ENCODE measurements around the gene PLPP7.
A peak's percentile ranks its signal among the peaks of the same experiment; 100 is the strongest.

Gene PLPP7

GRCh38 chr9:131272212-131272611 is 17.3 kb upstream of the PLPP7 start:
- Histone ChIP-seq H3K36me3 (ENCODE audit: control insufficient read depth, insufficient read depth, low read length) (no peaks in the 10 kb centered on the region), H3K4me3 (ENCODE audit: low read length) (no peak overlapping the region), H3K4me1 (ENCODE audit: control insufficient read depth, insufficient read depth, low read length) (no peaks in the 10 kb centered on the region), H3K9me3 (ENCODE audit: control insufficient read depth, low read length) (no peaks in the 10 kb centered on the region), H3K9ac (ENCODE audit: low read length) (no peak overlapping the region), H3K27me3 (ENCODE audit: control insufficient read depth, insufficient read depth, low read length) (peaks cover 15% of the 10 kb centered on the region)

- H3K4me1 ChIP-seq (ENCODE audit: control insufficient read depth, insufficient read depth, low read length): peaks cover 3% of the 10 kb centered on the region
- peaks cover 18% of the 10 kb centered on the region for H3K27me3 ChIP-seq (ENCODE audit: control insufficient read depth, insufficient read depth, low read length)
- H3K4me3 ChIP-seq (ENCODE audit: low read length): no peak overlapping the region
- no peaks in the 10 kb centered on the region for H3K36me3 ChIP-seq (ENCODE audit: control insufficient read depth, insufficient read depth, low read length)
- peak overlapping the region; percentile 53 for H3K9ac ChIP-seq (ENCODE audit: low read length)
- no peaks in the 10 kb centered on the region for H3K9me3 ChIP-seq (ENCODE audit: control insufficient read depth, low read length)
These were observed 16.2 kb upstream of the PLPP7 start for GRCh38 chr9:131273146-131273855.

DNA sequence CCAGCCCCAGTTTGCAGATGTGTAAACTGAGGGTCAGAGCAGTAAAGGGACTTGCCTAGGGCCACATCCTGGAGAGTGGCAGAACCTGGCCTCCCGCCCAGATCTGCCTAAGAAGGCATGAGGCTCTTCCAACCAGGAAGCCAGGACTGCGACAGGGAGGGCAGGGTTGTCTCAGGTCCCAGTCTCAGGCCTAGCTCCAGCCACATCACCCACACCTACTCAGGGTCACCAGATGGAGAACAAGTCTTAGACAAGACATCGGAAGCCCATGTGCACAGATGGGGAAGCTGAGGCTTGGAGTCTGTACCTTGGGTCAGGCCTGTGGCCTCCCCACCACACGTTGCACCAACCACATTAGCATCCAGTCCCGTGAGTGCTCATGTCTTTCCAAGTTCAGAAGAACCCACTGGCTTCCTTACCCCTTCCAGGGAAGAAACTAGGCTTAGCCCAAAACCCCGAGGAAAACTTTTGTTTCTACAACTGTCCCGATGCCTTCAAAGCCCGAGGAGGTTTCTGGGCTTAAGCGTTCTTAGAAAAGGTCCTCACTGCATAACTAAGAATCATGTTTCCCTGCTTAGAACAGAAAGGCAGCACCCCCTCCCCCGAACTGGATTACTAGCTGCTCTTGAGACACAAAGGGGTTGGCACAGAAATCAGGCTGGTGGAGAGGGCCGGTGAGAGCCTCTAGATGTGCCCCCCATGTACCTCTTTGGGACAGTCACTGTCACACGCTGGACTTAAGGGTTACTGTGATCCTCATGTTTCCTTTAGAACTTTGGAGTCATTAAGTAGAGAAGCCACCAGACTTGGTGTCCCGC is 15.5 kb upstream of the PLPP7 start:
- Histone ChIP-seq H3K9ac (ENCODE audit: low read length) (peak overlapping the region; percentile 53), H3K36me3 (ENCODE audit: control insufficient read depth, insufficient read depth, low read length) (no peaks in the 10 kb centered on the region), H3K27me3 (ENCODE audit: control insufficient read depth, insufficient read depth, low read length) (peaks cover 20% of the 10 kb centered on the region), H3K4me1 (ENCODE audit: control insufficient read depth, insufficient read depth, low read length) (peaks cover 10% of the 10 kb centered on the region), H3K4me3 (ENCODE audit: low read length) (no peak overlapping the region), H3K9me3 (ENCODE audit: control insufficient read depth, low read length) (no peaks in the 10 kb centered on the region)

DNA sequence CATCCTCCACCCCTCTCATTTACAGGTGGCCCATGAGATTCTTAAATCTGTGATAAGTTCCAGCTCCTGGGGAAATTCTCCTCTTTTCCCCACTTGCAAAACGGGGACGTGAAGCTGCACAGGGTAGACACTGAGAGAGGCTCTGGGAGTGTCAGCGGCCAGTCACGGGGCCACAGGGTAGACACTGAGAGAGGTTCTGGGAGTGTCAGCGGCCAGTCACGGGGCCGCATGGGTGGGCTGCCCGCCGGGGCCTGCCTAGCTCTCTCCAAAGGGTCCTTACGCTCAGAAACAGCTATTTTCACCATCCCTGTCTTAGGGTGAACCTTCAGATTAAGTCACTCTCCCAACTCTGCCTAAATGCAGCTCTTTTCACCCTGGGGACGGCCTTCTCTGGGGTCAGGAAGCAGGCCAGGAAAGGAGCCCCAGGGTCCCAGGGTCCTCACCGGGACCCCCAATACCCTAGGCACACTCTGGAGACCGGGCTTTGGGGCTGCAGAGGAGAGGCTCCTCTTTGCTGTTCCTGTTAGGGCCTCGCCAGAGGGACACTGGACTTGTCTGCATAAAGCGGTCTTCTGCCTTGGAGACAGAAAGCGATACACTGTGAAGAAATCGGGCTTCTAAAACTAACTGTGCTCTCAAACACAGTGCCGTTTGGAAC is 14.7 kb upstream of the PLPP7 start:
- Histone ChIP-seq H3K4me1 (ENCODE audit: control insufficient read depth, insufficient read depth, low read length) (peaks cover 10% of the 10 kb centered on the region), H3K27me3 (ENCODE audit: control insufficient read depth, insufficient read depth, low read length) (peaks cover 25% of the 10 kb centered on the region), H3K9ac (ENCODE audit: low read length) (peak overlapping the region; percentile 53), H3K36me3 (ENCODE audit: control insufficient read depth, insufficient read depth, low read length) (no peaks in the 10 kb centered on the region), H3K9me3 (ENCODE audit: control insufficient read depth, low read length) (no peaks in the 10 kb centered on the region), H3K4me3 (ENCODE audit: low read length) (no peak overlapping the region)

DNA sequence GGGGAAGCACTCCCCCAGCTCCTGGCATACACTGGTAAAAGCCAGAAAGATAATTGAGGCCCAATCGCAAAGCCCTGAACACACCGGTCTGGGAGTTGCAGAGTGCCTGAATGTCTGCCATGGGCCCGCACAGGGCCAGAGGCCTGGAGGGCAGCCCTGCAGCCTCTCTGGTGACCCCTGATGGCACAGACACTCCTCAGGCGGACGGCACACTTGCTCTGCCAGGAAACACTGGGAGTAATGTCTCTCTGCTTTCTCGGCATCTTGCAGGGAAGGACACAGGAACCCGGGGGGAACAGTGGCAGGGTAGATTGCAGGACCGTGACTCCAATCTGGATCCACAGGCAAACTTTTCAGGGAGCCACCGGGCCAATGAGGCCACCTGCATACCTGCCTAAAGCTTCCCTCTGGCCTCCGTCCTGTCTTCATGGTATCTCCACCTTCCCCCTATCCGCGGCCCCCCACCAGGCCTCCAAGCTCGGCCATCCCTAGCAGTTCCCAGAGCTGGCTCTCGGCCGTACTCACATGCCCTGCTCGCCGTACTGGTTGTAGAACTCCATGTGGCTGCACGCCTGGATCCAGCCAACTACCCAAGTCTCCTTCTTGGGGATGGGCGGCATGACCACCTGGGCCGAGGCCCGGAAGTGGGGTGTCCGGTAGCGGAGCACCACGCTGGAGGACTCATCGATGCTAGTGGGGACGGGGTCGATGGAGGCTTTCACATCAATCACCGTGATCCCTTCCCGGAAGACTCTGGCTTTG is 14.0 kb upstream of the PLPP7 start:
- Histone ChIP-seq H3K4me1 (ENCODE audit: control insufficient read depth, insufficient read depth, low read length) (peaks cover 10% of the 10 kb centered on the region), H3K4me3 (ENCODE audit: low read length) (no peak overlapping the region), H3K9ac (ENCODE audit: low read length) (peak overlapping the region; percentile 53), H3K36me3 (ENCODE audit: control insufficient read depth, insufficient read depth, low read length) (no peaks in the 10 kb centered on the region), H3K9me3 (ENCODE audit: control insufficient read depth, low read length) (no peaks in the 10 kb centered on the region), H3K27me3 (ENCODE audit: control insufficient read depth, insufficient read depth, low read length) (peaks cover 29% of the 10 kb centered on the region)

- Histone ChIP-seq H3K9me3 (ENCODE audit: control insufficient read depth, low read length) (no peaks in the 10 kb centered on the region), H3K9ac (ENCODE audit: low read length) (peak within 1 kb of the TSS; percentile 53), H3K4me3 (ENCODE audit: low read length) (no peak within 1 kb of the TSS), H3K27me3 (ENCODE audit: control insufficient read depth, insufficient read depth, low read length) (peaks cover 37% of the 10 kb centered on the region), H3K4me1 (ENCODE audit: control insufficient read depth, insufficient read depth, low read length) (peaks cover 10% of the 10 kb centered on the region), H3K36me3 (ENCODE audit: control insufficient read depth, insufficient read depth, low read length) (no peaks in the 10 kb centered on the region)
These were observed 13.2 kb upstream of the PLPP7 start, which contains the start of gene FAM78A for GRCh38 chr9:131276094-131276888. FAM78A (minus strand) TSS chr9:131276510; CDS start chr9:131276179, 331 bp downstream.

- no peak overlapping the region for H3K4me3 ChIP-seq (ENCODE audit: low read length)
- H3K27me3 ChIP-seq (ENCODE audit: control insufficient read depth, insufficient read depth, low read length): peaks cover 43% of the 10 kb centered on the region
- no peaks in the 10 kb centered on the region for H3K36me3 ChIP-seq (ENCODE audit: control insufficient read depth, insufficient read depth, low read length)
- no peaks in the 10 kb centered on the region for H3K9me3 ChIP-seq (ENCODE audit: control insufficient read depth, low read length)
- no peak overlapping the region for H3K9ac ChIP-seq (ENCODE audit: low read length)
- H3K4me1 ChIP-seq (ENCODE audit: control insufficient read depth, insufficient read depth, low read length): peaks cover 10% of the 10 kb centered on the region
These were observed 12.6 kb upstream of the PLPP7 start for GRCh38 chr9:131276891-131277286.

GRCh38 chr9:131277287-131277909 is 12.1 kb upstream of the PLPP7 start:
- Histone ChIP-seq H3K27me3 (ENCODE audit: control insufficient read depth, insufficient read depth, low read length) (peaks cover 48% of the 10 kb centered on the region), H3K4me3 (ENCODE audit: low read length) (no peak overlapping the region), H3K9ac (ENCODE audit: low read length) (no peak overlapping the region), H3K4me1 (ENCODE audit: control insufficient read depth, insufficient read depth, low read length) (peaks cover 10% of the 10 kb centered on the region), H3K9me3 (ENCODE audit: control insufficient read depth, low read length) (no peaks in the 10 kb centered on the region), H3K36me3 (ENCODE audit: control insufficient read depth, insufficient read depth, low read length) (no peaks in the 10 kb centered on the region)

- H3K9me3 ChIP-seq (ENCODE audit: control insufficient read depth, low read length): no peaks in the 10 kb centered on the region
- no peak overlapping the region for H3K4me3 ChIP-seq (ENCODE audit: low read length)
- peaks cover 55% of the 10 kb centered on the region for H3K27me3 ChIP-seq (ENCODE audit: control insufficient read depth, insufficient read depth, low read length)
- no peaks in the 10 kb centered on the region for H3K36me3 ChIP-seq (ENCODE audit: control insufficient read depth, insufficient read depth, low read length)
- H3K4me1 ChIP-seq (ENCODE audit: control insufficient read depth, insufficient read depth, low read length): peaks cover 10% of the 10 kb centered on the region
- H3K9ac ChIP-seq (ENCODE audit: low read length): no peak overlapping the region
These were observed 11.4 kb upstream of the PLPP7 start for GRCh38 chr9:131277910-131278701.

DNA sequence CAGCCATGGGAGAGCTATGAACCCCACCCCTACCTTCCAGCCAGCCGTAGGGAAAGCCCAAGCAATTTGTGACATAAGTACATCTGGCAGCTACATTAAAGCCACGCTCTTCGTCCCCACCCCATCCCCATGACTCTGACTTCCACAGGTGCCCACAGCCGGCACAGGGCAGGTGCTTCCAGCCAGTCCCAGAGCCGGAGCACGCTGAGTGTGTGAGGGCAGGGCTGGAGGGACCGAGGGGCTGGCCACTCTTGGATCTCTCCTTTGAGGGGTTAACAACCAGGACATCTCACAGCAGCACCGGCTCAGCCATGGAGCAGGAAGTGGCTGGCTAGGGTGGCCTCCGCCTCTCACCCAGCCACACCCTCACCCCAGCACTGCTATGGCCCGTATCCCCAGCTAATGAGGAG is 10.8 kb upstream of the PLPP7 start:
- Histone ChIP-seq H3K27me3 (ENCODE audit: control insufficient read depth, insufficient read depth, low read length) (peaks cover 58% of the 10 kb centered on the region), H3K36me3 (ENCODE audit: control insufficient read depth, insufficient read depth, low read length) (no peaks in the 10 kb centered on the region), H3K9me3 (ENCODE audit: control insufficient read depth, low read length) (no peaks in the 10 kb centered on the region), H3K4me3 (ENCODE audit: low read length) (no peak overlapping the region), H3K9ac (ENCODE audit: low read length) (no peak overlapping the region), H3K4me1 (ENCODE audit: control insufficient read depth, insufficient read depth, low read length) (peaks cover 10% of the 10 kb centered on the region)
